ENCODE measurements around the gene AP1S2.
"Not testable (repeated sequence)": the region's sequence is repeated elsewhere in the genome, so short reads cannot be mapped to it uniquely, and the experiment has no call there.

- TF ChIP-seq, protein P1, sequence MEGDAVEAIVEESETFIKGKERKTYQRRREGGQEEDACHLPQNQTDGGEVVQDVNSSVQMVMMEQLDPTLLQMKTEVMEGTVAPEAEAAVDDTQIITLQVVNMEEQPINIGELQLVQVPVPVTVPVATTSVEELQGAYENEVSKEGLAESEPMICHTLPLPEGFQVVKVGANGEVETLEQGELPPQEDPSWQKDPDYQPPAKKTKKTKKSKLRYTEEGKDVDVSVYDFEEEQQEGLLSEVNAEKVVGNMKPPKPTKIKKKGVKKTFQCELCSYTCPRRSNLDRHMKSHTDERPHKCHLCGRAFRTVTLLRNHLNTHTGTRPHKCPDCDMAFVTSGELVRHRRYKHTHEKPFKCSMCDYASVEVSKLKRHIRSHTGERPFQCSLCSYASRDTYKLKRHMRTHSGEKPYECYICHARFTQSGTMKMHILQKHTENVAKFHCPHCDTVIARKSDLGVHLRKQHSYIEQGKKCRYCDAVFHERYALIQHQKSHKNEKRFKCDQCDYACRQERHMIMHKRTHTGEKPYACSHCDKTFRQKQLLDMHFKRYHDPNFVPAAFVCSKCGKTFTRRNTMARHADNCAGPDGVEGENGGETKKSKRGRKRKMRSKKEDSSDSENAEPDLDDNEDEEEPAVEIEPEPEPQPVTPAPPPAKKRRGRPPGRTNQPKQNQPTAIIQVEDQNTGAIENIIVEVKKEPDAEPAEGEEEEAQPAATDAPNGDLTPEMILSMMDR (IDR thresholded peaks at IDR 0.05) = not testable (repeated sequence)
- not testable (repeated sequence) for TF ChIP-seq POLR2A (IDR thresholded peaks at IDR 0.05)
These were observed 23.3 kb downstream of the AP1S2 start for GRCh38 chrX:15831347-15831746.
